H1 (cell line): Measurements from ENCODE around the gene QSER1. TPM values are rescaled to one million over a fixed set of nuclear protein-coding genes. Genes with fewer than 3 reads are reported as not detected.

Source experiments
- CTCF ChIA-PET: fragments of 300-600 bp; sonication (Branson Sonifier 250); formaldehyde crosslinking; loops from one replicate; lab custom pipeline; 2021; ENCODE audit not compliant: partially characterized antibody; lab: Charles Lee
- POLR2A ChIA-PET: fragments of 300-600 bp; sonication (Branson Sonifier 250); formaldehyde crosslinking; loops from one replicate; lab custom pipeline; 2021; ENCODE audit warnings: inconsistent platforms; ENCODE audit not compliant: partially characterized antibody; lab: Charles Lee
- DNase-seq, 2 experiments: peaks; one replicate each; pipeline versions ENCODE4 v3.0.0 to v3.0.0-alpha.2; 2010 to 2022; ENCODE audit warnings: low spot score in 2 of 2, low read depth in 1 of 2, mixed read lengths in 1 of 2
- FAIRE-seq: peaks from 2 replicates; lab custom pipeline; 2011; peaks lifted over from hg19 to GRCh38; lab: Jason Lieb, UNC
- H2AFZ ChIP-seq: 2 replicates; pipeline ENCODE4 v1.8.1; 2012; ENCODE audit warnings: low read length, inconsistent platforms
- H2AK5ac ChIP-seq: 2 replicates; pipeline ENCODE4 v1.6.1; 2013; ENCODE audit warnings: low read depth, low read length
- H2BK120ac ChIP-seq: replicated peaks from 2 replicates; pipeline ENCODE3; 2013; ENCODE audit warnings: low read depth, low read length, inconsistent platforms
- H2BK12ac ChIP-seq: 2 replicates; pipeline ENCODE4 v1.6.1; 2013; ENCODE audit warnings: low read depth, low read length
- H2BK15ac ChIP-seq: 2 replicates; pipeline ENCODE4 v1.6.1; 2013; ENCODE audit warnings: low read length
- H2BK20ac ChIP-seq: 2 replicates; pipeline ENCODE4 v1.6.1; 2013; ENCODE audit warnings: low read length
- H2BK5ac ChIP-seq: 2 replicates; pipeline ENCODE4 v1.6.1; 2013; ENCODE audit warnings: low read depth, low read length
- H3K14ac ChIP-seq: 2 replicates; pipeline ENCODE4 v1.6.1; 2013; ENCODE audit warnings: inconsistent platforms; ENCODE audit not compliant: insufficient read length
- H3K18ac ChIP-seq: 2 replicates; pipeline ENCODE4 v1.6.1; 2013; ENCODE audit warnings: low read length; ENCODE audit errors: extremely low read depth
- H3K23ac ChIP-seq: 2 replicates; pipeline ENCODE4 v1.6.1; 2013; ENCODE audit warnings: inconsistent platforms; ENCODE audit not compliant: insufficient read length
- H3K23me2 ChIP-seq: 2 replicates; pipeline ENCODE4 v1.6.1; 2013; ENCODE audit warnings: low read depth, low read length
- H3K27ac ChIP-seq: 2 replicates; pipeline ENCODE4 v1.6.1; 2011; ENCODE audit warnings: low read depth, low read length, inconsistent platforms
- H3K27me3 ChIP-seq, 4 experiments: replicated peaks in 1 of 4; 1 replicate in 1 of 4; 2 replicates in 3 of 4; pipeline versions ENCODE4 v1.6.1 to v1.8.1; 2011 to 2013; ENCODE audit warnings: low read length in 3 of 4, mild to moderate bottlenecking in 3 of 4, inconsistent platforms in 2 of 4, mixed read lengths in 2 of 4, moderate library complexity in 1 of 4; ENCODE audit not compliant: control insufficient read depth in 3 of 4, insufficient read depth in 3 of 4; ENCODE audit errors: extremely low read depth in 1 of 4
- H3K36me3 ChIP-seq, 4 experiments: 2 replicates each; pipeline versions ENCODE4 v1.6.1 to v1.8.1; 2011 to 2013; ENCODE audit warnings: mild to moderate bottlenecking in 4 of 4, low read length in 3 of 4, moderate library complexity in 2 of 4, control low read depth in 1 of 4, inconsistent platforms in 1 of 4; ENCODE audit not compliant: insufficient read depth in 4 of 4, control insufficient read depth in 2 of 4
- H3K4ac ChIP-seq: replicated peaks from 2 replicates; pipeline ENCODE3; 2013; ENCODE audit warnings: low read length, low read depth, mixed read lengths, inconsistent platforms; ENCODE audit not compliant: insufficient read length
- H3K4me1 ChIP-seq, 4 experiments: replicated peaks in 1 of 4; 1 replicate in 1 of 4; 2 replicates in 3 of 4; pipeline versions ENCODE4 v1.6.1 to v1.8.1; 2011 to 2013; ENCODE audit warnings: low read length in 3 of 4, inconsistent platforms in 2 of 4, mixed read lengths in 1 of 4; ENCODE audit not compliant: insufficient read depth in 4 of 4, control insufficient read depth in 3 of 4
- H3K4me2 ChIP-seq, 2 experiments: 2 replicates each; pipeline versions ENCODE4 v1.6.1 to v1.8.1; 2011 to 2013; ENCODE audit warnings: low read depth in 2 of 2, low read length in 2 of 2, control low read depth in 1 of 2, inconsistent platforms in 1 of 2, mild to moderate bottlenecking in 1 of 2; ENCODE audit not compliant: insufficient read depth in 1 of 2
- H3K4me3 ChIP-seq, 4 experiments: fragments of 200-600, 300-600 bp in 1 of 4; sonication (generic), shearing (Covaris generic), sonication (Bioruptor Twin) in 1 of 4; 2 replicates each; pipeline versions ENCODE4 v1.5.1 to v1.8.1; 2011 to 2016; ENCODE audit warnings: low read length in 4 of 4, low read depth in 3 of 4, control low read depth in 2 of 4, inconsistent platforms in 2 of 4, mild to moderate bottlenecking in 2 of 4, mixed read lengths in 1 of 4, moderate library complexity in 1 of 4; ENCODE audit not compliant: insufficient read depth in 2 of 4; ENCODE audit errors: extremely low read depth in 1 of 4
- H3K56ac ChIP-seq: replicated peaks from 2 replicates; pipeline ENCODE3; 2013; ENCODE audit warnings: low read depth, mild to moderate bottlenecking, mixed read lengths, low read length, inconsistent platforms; ENCODE audit not compliant: insufficient read length
- H3K79me1 ChIP-seq: 2 replicates; pipeline ENCODE4 v1.6.1; 2013; ENCODE audit warnings: low read depth, low read length, control low read depth
- H3K79me2 ChIP-seq, 2 experiments: 2 replicates each; pipeline versions ENCODE4 v1.6.1 to v1.8.1; 2012 to 2013; ENCODE audit warnings: low read length in 2 of 2, mild to moderate bottlenecking in 2 of 2, inconsistent platforms in 1 of 2; ENCODE audit not compliant: insufficient read depth in 2 of 2, control insufficient read depth in 1 of 2
- H3K9ac ChIP-seq, 4 experiments: replicated peaks in 1 of 4; 1 replicate in 1 of 4; 2 replicates in 3 of 4; pipeline versions ENCODE4 v1.6.1 to v1.8.1; 2011 to 2013; ENCODE audit warnings: low read depth in 3 of 4, low read length in 3 of 4, control low read depth in 2 of 4, mild to moderate bottlenecking in 2 of 4, moderate library complexity in 2 of 4, inconsistent platforms in 1 of 4; ENCODE audit errors: extremely low read depth in 1 of 4
- H3K9me3 ChIP-seq, 2 experiments: 2 replicates each; pipeline versions ENCODE4 v1.6.1 to v1.8.1; 2012 to 2013; ENCODE audit warnings: mild to moderate bottlenecking in 2 of 2, moderate library complexity in 2 of 2, control low read depth in 1 of 2, inconsistent platforms in 1 of 2, low read depth in 1 of 2, low read length in 1 of 2, mixed read lengths in 1 of 2; ENCODE audit not compliant: insufficient read depth in 2 of 2
- H4K20me1 ChIP-seq, 2 experiments: replicated peaks in 1 of 2; 2 replicates each; pipeline versions ENCODE3 to v1.8.1; 2011 to 2013; ENCODE audit warnings: inconsistent platforms in 2 of 2, low read length in 2 of 2, mild to moderate bottlenecking in 1 of 2; ENCODE audit not compliant: insufficient read depth in 2 of 2, control insufficient read depth in 1 of 2
- H4K5ac ChIP-seq: 2 replicates; pipeline ENCODE4 v1.6.1; 2013; ENCODE audit warnings: low read length, low read depth, mixed read lengths, inconsistent platforms; ENCODE audit not compliant: insufficient read length
- H4K8ac ChIP-seq: 2 replicates; pipeline ENCODE4 v1.8.0; 2013; ENCODE audit warnings: mild to moderate bottlenecking, moderate library complexity, low read length, inconsistent platforms; ENCODE audit not compliant: insufficient read depth; ENCODE audit errors: extremely low read depth
- H4K91ac ChIP-seq: replicated peaks from 2 replicates; pipeline ENCODE3; 2013; ENCODE audit warnings: low read length, mixed read lengths, inconsistent platforms; ENCODE audit not compliant: insufficient read length
- ATF2 ChIP-seq: IDR thresholded peaks from 2 replicates; pipeline ENCODE4 v1.6.1; 2012; ENCODE audit warnings: low read length, inconsistent platforms
- ATF3 ChIP-seq: IDR thresholded peaks from 2 replicates; pipeline ENCODE4 v1.6.1; 2011; ENCODE audit warnings: low read depth, mild to moderate bottlenecking, low read length; ENCODE audit not compliant: insufficient read depth
- FOSL1 ChIP-seq: IDR thresholded peaks from 2 replicates; pipeline ENCODE4 v1.6.1; 2011; ENCODE audit warnings: mild to moderate bottlenecking, low read depth, low read length, moderate library complexity; ENCODE audit not compliant: insufficient read depth
- MAX ChIP-seq: IDR thresholded peaks from 2 replicates; pipeline ENCODE4 v1.6.1; 2012; ENCODE audit warnings: inconsistent platforms
- RBBP5 ChIP-seq: IDR thresholded peaks from 2 replicates; pipeline ENCODE4 v1.7.1; 2012; ENCODE audit warnings: low read depth, mild to moderate bottlenecking, inconsistent platforms, low read length, moderate library complexity, borderline replicate concordance
- RFX5 ChIP-seq: IDR thresholded peaks from 2 replicates; pipeline ENCODE4 v1.6.1; 2011; ENCODE audit warnings: low read depth, low read length, improper control_type of control experiment, borderline replicate concordance
- SIN3A ChIP-seq, 2 experiments: IDR thresholded peaks in 1 of 2; conservative IDR thresholded peaks in 1 of 2; 2 replicates each; pipeline ENCODE4 v1.6.1; 2011 to 2012; ENCODE audit warnings: low read length in 2 of 2, improper control_type of control experiment in 1 of 2, low read depth in 1 of 2, mild to moderate bottlenecking in 1 of 2
- SP4 ChIP-seq: IDR thresholded peaks from 2 replicates; pipeline ENCODE4 v1.6.1; 2012; ENCODE audit warnings: low read length, inconsistent platforms
- TBP ChIP-seq: IDR thresholded peaks from 2 replicates; pipeline ENCODE4 v1.6.1; 2011; ENCODE audit warnings: low read depth, low read length, improper control_type of control experiment
- WGBS, 2 experiments: shearing (Covaris generic) in 1 of 2; methylation state at CpG; one replicate each; pipeline versions ENCODE4 v1.1.6 to v1.1.7; 2013 to 2015; ENCODE audit warnings: low lambda C conversion rate in 2 of 2, mixed read lengths in 2 of 2, inconsistent platforms in 1 of 2, low coverage in 1 of 2, missing lambda C conversion rate in 1 of 2; ENCODE audit not compliant: insufficient replicate concordance in 2 of 2, insufficient coverage in 1 of 2, insufficient read length in 1 of 2; ENCODE audit errors: extremely low coverage in 1 of 2, missing lambda C conversion rate in 1 of 2; 5-methylcytosine and 5-hydroxymethylcytosine counted together
- polyA plus RNA-seq, 7 experiments: library from polyadenylated mRNA; depleted of rRNA in 3 of 7; stranded (reverse) in 5 of 7; unstranded in 2 of 7; fragments of >200 nt in 5 of 7; fragments of 200-250 nt in 2 of 7; gene quantifications; 1 replicate in 5 of 7; 2 replicates in 1 of 7; 4 replicates in 1 of 7; pipeline versions ENCODE4 v1.2.1 to v1.2.3, GENCODE V29; 2011 to 2013; ENCODE audit warnings: missing spikeins in 2 of 7, mixed read lengths in 2 of 7
- total RNA-seq: library from RNA; stranded (reverse); fragmentation: NEBNext Ultra II Directional; extraction: Animal tissue kit (Norgen Biotek cat#: 25700); gene quantifications from 2 replicates; pipeline ENCODE4 v1.2.1, GENCODE V29; 2021

Gene QSER1
- total and polyA plus RNA-seq, 2 of the 8 experiments (the other 6 are each of a cell fraction or from before 2014, with no cell fraction given), result 29.3 to 117 TPM

GRCh38 chr11:32947978-32948377 lies 55.4 kb downstream of the QSER1 start:
- ChIA-PET CTCF (interaction anchor here (0.6 to 2.1 kb wide), 4 partner anchors 14 to 251 kb away, joined by 3 to 7 read pairs (median 4); no protein-coding TSS in a partner anchor), POLR2A (no interaction called here)
- no peaks in the 10 kb centered on the region; a peak in 2 of 7 replicates for H3K4me1 ChIP-seq
- peaks cover 1 to 7% of the 10 kb centered on the region in 2 experiments for H4K20me1 ChIP-seq
- H4K5ac ChIP-seq, result no peak overlapping the region
- no peak overlapping the region for H3K9ac ChIP-seq
- no peak overlapping the region for H2AFZ ChIP-seq
- H3K4me3 ChIP-seq, result no peak overlapping the region
- no peaks in the 10 kb centered on the region for H3K23me2 ChIP-seq
- H3K36me3 ChIP-seq, result peaks cover 0 to 8% (median 0%) of the 10 kb centered on the region in 4 experiments; a peak in 1 of 8 replicates
- no peaks in the 10 kb centered on the region for H3K9me3 ChIP-seq
- H2BK5ac ChIP-seq, result no peak overlapping the region
- no peak overlapping the region for H4K91ac ChIP-seq
- no peak overlapping the region for H2BK15ac ChIP-seq
- no peak overlapping the region for H2BK12ac ChIP-seq
- no peak overlapping the region for H4K8ac ChIP-seq
- no peak overlapping the region for H2AK5ac ChIP-seq
- no peak overlapping the region for H3K56ac ChIP-seq
- no peak overlapping the region for H2BK120ac ChIP-seq
- H3K18ac ChIP-seq, result no peak overlapping the region
- H3K27ac ChIP-seq, result no peak overlapping the region
- peaks cover 0 to 60% of the 10 kb centered on the region in 2 experiments; a peak in 2 of 4 replicates for H3K79me2 ChIP-seq
- no peak overlapping the region for H3K4ac ChIP-seq
- no peak overlapping the region for H3K14ac ChIP-seq
- 89% methylated on average over 2 of the region's 2 CpGs; no CpG with 5 or more reads in 1 of the 2 experiments for WGBS, 2 experiments
- FAIRE-seq, result no peak
- H3K27me3 ChIP-seq, result no peaks in the 10 kb centered on the region
- no peak overlapping the region for H3K4me2 ChIP-seq
- DNase-seq, result no peak
- H3K79me1 ChIP-seq, result no peaks in the 10 kb centered on the region
- H3K23ac ChIP-seq, result no peak overlapping the region
- H2BK20ac ChIP-seq, result no peak overlapping the region
- TF ChIP-seq MAX, result no peak
- no peak for TF ChIP-seq ATF2
- TF ChIP-seq RFX5, result no peak
- TF ChIP-seq SIN3A (conservative IDR thresholded peaks at IDR 0.05 in 1 of 2, IDR thresholded peaks at IDR 0.05 in 1 of 2; ENCODE audit: low read depth in 1 of 2, low read length in 2 of 2), result no peak
- TF ChIP-seq RBBP5, result no peak
- TF ChIP-seq SP4, result no peak
- no peak for TF ChIP-seq ATF3
- no peak for TF ChIP-seq TBP
- TF ChIP-seq FOSL1, result no peak
